GM19455 (cell line): ENCODE results near the gene HTR2B.
"Not testable (repeated sequence)": the region's sequence is repeated elsewhere in the genome, so short reads cannot be mapped to it uniquely, and the experiment has no call there.

Source experiments
- ATAC-seq: cut with Tn5 transposase; IDR thresholded peaks from one replicate; pipeline ENCODE4 v1.9.1; 2021; ENCODE audit not compliant: unreplicated experiment

The HTR2B gene

GRCh38 chr2:231124838-231125568 lies at the start of gene HTR2B:
Gene HTR2B (minus strand): TSS chr2:231125042. CDS start chr2:231123764, 1,278 bp downstream.
- no peak for ATAC-seq

GRCh38 chr2:231174211-231174651 lies 49.4 kb upstream of the HTR2B start:
- ATAC-seq: no peak

- no peak for ATAC-seq
Measured at GRCh38 chr2:231172025-231172424, 47.2 kb upstream of the HTR2B start.

GRCh38 chr2:231170055-231170454 lies 45.2 kb upstream of the HTR2B start:
- no peak for ATAC-seq

- ATAC-seq: no peak
Measured at GRCh38 chr2:231169488-231169887, 44.6 kb upstream of the HTR2B start.

GRCh38 chr2:231168460-231169139 lies 43.8 kb upstream of the HTR2B start:
- no peak for ATAC-seq

- no peak for ATAC-seq
Measured at GRCh38 chr2:231167745-231168459, 43.1 kb upstream of the HTR2B start.

GRCh38 chr2:231163414-231164095 lies 38.7 kb upstream of the HTR2B start:
- ATAC-seq: no peak

GRCh38 chr2:231163011-231163410 lies 38.2 kb upstream of the HTR2B start:
- ATAC-seq: no peak

- ATAC-seq: no peak
Measured at GRCh38 chr2:231161877-231162329, 37.1 kb upstream of the HTR2B start.

GRCh38 chr2:231161252-231161839 lies 36.5 kb upstream of the HTR2B start:
- peak; percentile 68 for ATAC-seq

GRCh38 chr2:231160701-231161100 lies 35.9 kb upstream of the HTR2B start:
- no peak for ATAC-seq

GRCh38 chr2:231159306-231159705 lies 34.5 kb upstream of the HTR2B start:
- ATAC-seq: no peak

GRCh38 chr2:231152800-231153557 lies 28.1 kb upstream of the HTR2B start:
- ATAC-seq: no peak

GRCh38 chr2:231146665-231147064 lies 21.8 kb upstream of the HTR2B start:
- ATAC-seq: no peak

GRCh38 chr2:231144896-231145295 lies 20.1 kb upstream of the HTR2B start:
- ATAC-seq: no peak

GRCh38 chr2:231140808-231141207 lies 16.0 kb upstream of the HTR2B start:
- ATAC-seq: not testable (repeated sequence)

- no peak for ATAC-seq
Measured at GRCh38 chr2:231139796-231140195, 15.0 kb upstream of the HTR2B start.

- ATAC-seq: no peak
Measured at GRCh38 chr2:231138699-231139098, 13.9 kb upstream of the HTR2B start.
